Fibroblast of lung (primary cell): ENCODE measurements around the gene TRPC4AP. TPM values are rescaled to one million over a fixed set of nuclear protein-coding genes. Genes with fewer than 3 reads are reported as not detected.
"Not testable (repeated sequence)": the region's sequence is repeated elsewhere in the genome, so short reads cannot be mapped to it uniquely, and the experiment has no call there.

Experiments used
- DNase-seq, 2 donors: peaks; one replicate each; pipeline versions ENCODE4 v3.0.0 to v3.0.0-alpha.2; 2010; ENCODE audit warnings: low read depth in 2 of 2
- H2AFZ ChIP-seq: 2 replicates; pipeline ENCODE4 v1.5.1; 2012; ENCODE audit warnings: low read length, control low read depth, inconsistent platforms
- H3K27ac ChIP-seq: 2 replicates; pipeline ENCODE4 v1.5.1; 2011; ENCODE audit warnings: low read length, control low read depth; ENCODE audit not compliant: insufficient read depth
- H3K27me3 ChIP-seq: 2 replicates; pipeline ENCODE4 v1.5.1; 2011; ENCODE audit warnings: mild to moderate bottlenecking, low read length; ENCODE audit not compliant: control insufficient read depth, insufficient read depth
- H3K36me3 ChIP-seq: 2 replicates; pipeline ENCODE4 v1.5.1; 2011; ENCODE audit warnings: low read length; ENCODE audit not compliant: control insufficient read depth, insufficient read depth
- H3K4me1 ChIP-seq: 2 replicates; pipeline ENCODE4 v1.5.1; 2011; ENCODE audit warnings: low read length; ENCODE audit not compliant: control insufficient read depth, insufficient read depth; ENCODE audit errors: extremely low read depth
- H3K4me2 ChIP-seq: 2 replicates; pipeline ENCODE4 v1.5.1; 2011; ENCODE audit warnings: low read length, control low read depth; ENCODE audit not compliant: insufficient read depth; ENCODE audit errors: extremely low read depth
- H3K4me3 ChIP-seq, 4 experiments: fragments of 200-600 bp in 1 of 4; sonication (generic) in 1 of 4; replicated peaks in 1 of 4; 2 replicates each; pipeline ENCODE4 v1.5.1; 2011 to 2016; ENCODE audit warnings: low read length in 4 of 4, low read depth in 3 of 4, mild to moderate bottlenecking in 3 of 4, control low read depth in 2 of 4, inconsistent platforms in 1 of 4, mixed read lengths in 1 of 4; ENCODE audit not compliant: insufficient read depth in 1 of 4; ENCODE audit errors: control extremely low read depth in 1 of 4
- H3K79me2 ChIP-seq: 2 replicates; pipeline ENCODE4 v1.5.1; 2012; ENCODE audit warnings: mild to moderate bottlenecking, low read length, inconsistent platforms; ENCODE audit not compliant: control insufficient read depth, insufficient read depth
- H3K9ac ChIP-seq: 2 replicates; pipeline ENCODE4 v1.5.1; 2011; ENCODE audit warnings: mild to moderate bottlenecking, low read length, control low read depth; ENCODE audit not compliant: insufficient read depth
- H3K9me3 ChIP-seq: 2 replicates; pipeline ENCODE4 v1.5.1; 2012; ENCODE audit warnings: low read depth, low read length; ENCODE audit not compliant: control insufficient read depth, insufficient read depth
- H4K20me1 ChIP-seq: 2 replicates; pipeline ENCODE4 v1.5.1; 2011; ENCODE audit warnings: low read length; ENCODE audit not compliant: control insufficient read depth, insufficient read depth; ENCODE audit errors: extremely low read depth
- EZH2 ChIP-seq: IDR thresholded peaks from 2 replicates; pipeline ENCODE4 v1.5.1; 2012; ENCODE audit warnings: low read length, control low read depth, mild to moderate bottlenecking; ENCODE audit errors: missing control alignments
- polyA plus RNA-seq, 2 donors: library from polyadenylated mRNA; depleted of rRNA in 1 of 2; stranded (reverse) in 1 of 2; unstranded in 1 of 2; fragments of >200 nt; gene quantifications; 2 replicates each; pipeline ENCODE4 v1.2.1, GENCODE V29; 2011 to 2012; ENCODE audit warnings: missing spikeins in 1 of 2
- total RNA-seq: library from RNA; depleted of rRNA; stranded (reverse); fragments of >200 nt; gene quantifications from 2 replicates; pipeline ENCODE4 v1.2.1, GENCODE V29; 2014
- TF ChIP-seq, protein P1 (sequence below), 2 donors: IDR thresholded peaks in 1 of 2; conservative IDR thresholded peaks in 1 of 2; 1 replicate in 1 of 2; 2 replicates in 1 of 2; pipeline ENCODE4 v1.5.1; 2011 to 2012; ENCODE audit warnings: low read length in 2 of 2, control low read depth in 1 of 2, inconsistent platforms in 1 of 2, low read depth in 1 of 2, mild to moderate bottlenecking in 1 of 2

TRPC4AP gene
- total and polyA plus RNA-seq, 2 donors (not counting 1 experiment from before 2014, with no cell fraction given) = 63.1 to 89.7 TPM

DNA sequence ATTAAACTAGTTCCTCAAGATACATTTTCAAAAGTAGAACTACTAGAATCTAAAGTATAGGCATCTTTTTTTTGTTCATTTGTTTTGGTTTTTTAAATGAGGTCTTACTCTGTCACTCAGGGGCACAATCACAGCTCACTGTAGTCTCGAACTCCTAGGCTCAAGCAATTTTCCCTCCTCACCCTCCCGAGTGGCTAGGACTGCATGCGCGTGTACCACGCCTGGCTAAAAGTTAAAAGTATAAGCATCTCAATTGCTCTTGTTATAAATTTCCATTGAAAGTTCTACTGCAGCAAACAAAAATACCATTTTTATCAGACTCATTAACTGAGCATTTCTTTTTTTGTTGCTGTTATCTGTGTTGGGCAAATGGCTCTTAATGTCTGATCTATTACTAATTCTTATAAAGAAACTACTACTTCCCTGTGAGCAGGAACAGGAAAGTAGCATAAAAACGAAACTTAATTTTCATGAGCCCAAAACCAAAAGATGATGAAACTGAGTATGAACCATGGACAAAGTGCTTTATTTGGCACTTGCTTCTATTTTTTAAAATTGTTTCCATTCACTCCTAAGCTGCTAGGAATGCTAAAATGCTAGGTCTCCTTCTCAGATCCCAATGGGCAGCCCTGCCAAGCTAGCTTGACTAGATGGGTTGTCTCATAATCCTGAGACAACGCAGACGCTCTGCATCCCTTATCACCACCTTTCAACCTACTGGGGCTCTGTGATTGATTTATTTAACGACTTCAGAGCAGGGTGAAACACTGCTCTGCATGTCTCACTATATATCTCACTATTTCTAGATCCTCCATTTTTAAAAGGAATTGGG, 36.9 kb downstream of the TRPC4AP start:
- TF ChIP-seq, protein P1, sequence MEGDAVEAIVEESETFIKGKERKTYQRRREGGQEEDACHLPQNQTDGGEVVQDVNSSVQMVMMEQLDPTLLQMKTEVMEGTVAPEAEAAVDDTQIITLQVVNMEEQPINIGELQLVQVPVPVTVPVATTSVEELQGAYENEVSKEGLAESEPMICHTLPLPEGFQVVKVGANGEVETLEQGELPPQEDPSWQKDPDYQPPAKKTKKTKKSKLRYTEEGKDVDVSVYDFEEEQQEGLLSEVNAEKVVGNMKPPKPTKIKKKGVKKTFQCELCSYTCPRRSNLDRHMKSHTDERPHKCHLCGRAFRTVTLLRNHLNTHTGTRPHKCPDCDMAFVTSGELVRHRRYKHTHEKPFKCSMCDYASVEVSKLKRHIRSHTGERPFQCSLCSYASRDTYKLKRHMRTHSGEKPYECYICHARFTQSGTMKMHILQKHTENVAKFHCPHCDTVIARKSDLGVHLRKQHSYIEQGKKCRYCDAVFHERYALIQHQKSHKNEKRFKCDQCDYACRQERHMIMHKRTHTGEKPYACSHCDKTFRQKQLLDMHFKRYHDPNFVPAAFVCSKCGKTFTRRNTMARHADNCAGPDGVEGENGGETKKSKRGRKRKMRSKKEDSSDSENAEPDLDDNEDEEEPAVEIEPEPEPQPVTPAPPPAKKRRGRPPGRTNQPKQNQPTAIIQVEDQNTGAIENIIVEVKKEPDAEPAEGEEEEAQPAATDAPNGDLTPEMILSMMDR (conservative IDR thresholded peaks at IDR 0.05 in 1 of 2, IDR thresholded peaks at IDR 0.05 in 1 of 2; ENCODE audit: low read depth in 1 of 2, low read length in 2 of 2) = no peak
- no peak for TF ChIP-seq EZH2
- no peaks in the 10 kb centered on the region for H4K20me1 ChIP-seq
- no peak overlapping the region for H3K27ac ChIP-seq
- peak in 1 of 2 donors; percentile 60 for DNase-seq
- H3K9ac ChIP-seq = no peak overlapping the region
- H3K27me3 ChIP-seq = no peaks in the 10 kb centered on the region
- H3K4me3 ChIP-seq = no peak overlapping the region
- H3K79me2 ChIP-seq = peaks cover 22% of the 10 kb centered on the region
- no peaks in the 10 kb centered on the region for H3K9me3 ChIP-seq
- H2AFZ ChIP-seq = no peak overlapping the region
- no peaks in the 10 kb centered on the region for H3K36me3 ChIP-seq
- no peak overlapping the region for H3K4me2 ChIP-seq
- H3K4me1 ChIP-seq = no peaks in the 10 kb centered on the region

DNA sequence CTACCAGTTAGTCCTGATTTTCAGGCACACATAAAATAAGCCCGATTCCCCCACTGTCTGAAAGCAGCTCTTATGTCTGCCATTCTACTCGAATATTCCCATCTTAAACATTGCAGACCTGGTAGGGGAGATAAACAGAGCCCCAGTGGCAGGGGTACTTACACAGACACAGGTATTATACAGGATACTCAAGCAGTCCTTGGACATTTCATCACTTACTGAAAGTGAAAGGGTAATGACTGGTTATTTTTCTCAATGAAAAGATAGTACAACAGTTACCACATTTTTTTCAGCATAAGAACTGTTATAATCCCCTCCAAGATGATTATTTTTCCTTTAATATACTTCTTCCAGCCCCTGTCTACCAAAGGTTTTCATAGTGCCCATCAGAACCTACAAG, 37.8 kb downstream of the TRPC4AP start:
- H3K79me2 ChIP-seq = peaks cover 13% of the 10 kb centered on the region
- H3K27ac ChIP-seq = no peak overlapping the region
- H4K20me1 ChIP-seq = no peaks in the 10 kb centered on the region

DNA sequence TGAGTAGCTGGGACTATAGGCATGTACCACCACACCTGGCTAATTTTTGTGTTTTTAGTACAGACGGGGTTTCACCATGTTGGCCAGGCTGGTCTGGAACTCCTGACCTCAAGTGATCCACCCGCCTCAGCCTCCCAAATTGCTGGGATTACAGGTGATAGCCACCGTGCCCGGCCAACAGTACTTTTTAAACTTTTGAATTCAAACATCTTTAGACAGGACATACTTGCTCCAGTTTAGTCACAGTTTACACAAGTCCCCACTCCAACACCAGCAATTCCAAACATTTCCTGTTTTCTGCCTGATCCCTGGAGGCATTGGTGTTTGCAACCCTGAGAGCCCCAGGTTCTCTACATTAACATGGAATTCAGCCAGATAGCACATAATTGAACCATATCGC, 40.0 kb downstream of the TRPC4AP start:
- DNase-seq = peak in 1 of 2 donors; percentile 66
- not testable (repeated sequence) for H3K27ac ChIP-seq, H3K9ac ChIP-seq, H4K20me1 ChIP-seq, H2AFZ ChIP-seq, H3K4me1 ChIP-seq, H3K9me3 ChIP-seq, H3K36me3 ChIP-seq, H3K4me3 ChIP-seq, H3K27me3 ChIP-seq, H3K4me2 ChIP-seq, H3K79me2 ChIP-seq

More for the DNA sequence above, 37.8 kb downstream of the TRPC4AP start:
- H3K4me2 ChIP-seq = no peak overlapping the region
- H3K27me3 ChIP-seq = no peaks in the 10 kb centered on the region
- H3K9me3 ChIP-seq = no peaks in the 10 kb centered on the region
- H3K36me3 ChIP-seq = no peaks in the 10 kb centered on the region
- TF ChIP-seq, protein P1 (conservative IDR thresholded peaks at IDR 0.05 in 1 of 2, IDR thresholded peaks at IDR 0.05 in 1 of 2; ENCODE audit: low read depth in 1 of 2, low read length in 2 of 2) = no peak
- TF ChIP-seq EZH2 = no peak
- no peak for DNase-seq
- H3K4me3 ChIP-seq = no peak overlapping the region
- no peak overlapping the region for H3K9ac ChIP-seq
- H3K4me1 ChIP-seq = no peaks in the 10 kb centered on the region
- H2AFZ ChIP-seq = no peak overlapping the region
